Panc1 (cell line): ENCODE data around the gene CFAP74.

ENCODE experiments used
- POLR2AphosphoS5 ChIP-seq: IDR thresholded peaks from 2 replicates; pipeline ENCODE4 v1.6.1; 2012; ENCODE audit warnings: mild to moderate bottlenecking, low read depth, low read length, moderate library complexity
- TCF7L2 ChIP-seq: IDR thresholded peaks from 2 replicates; pipeline ENCODE4 v1.6.1; 2011; ENCODE audit warnings: mild to moderate bottlenecking, low read depth, low read length, inconsistent platforms
- TF ChIP-seq, protein P1 (sequence below): fragments of 450-650 bp; IDR thresholded peaks from 2 replicates; pipeline ENCODE4 v1.5.1; 2017; ENCODE audit warnings: mild to moderate bottlenecking

DNA sequence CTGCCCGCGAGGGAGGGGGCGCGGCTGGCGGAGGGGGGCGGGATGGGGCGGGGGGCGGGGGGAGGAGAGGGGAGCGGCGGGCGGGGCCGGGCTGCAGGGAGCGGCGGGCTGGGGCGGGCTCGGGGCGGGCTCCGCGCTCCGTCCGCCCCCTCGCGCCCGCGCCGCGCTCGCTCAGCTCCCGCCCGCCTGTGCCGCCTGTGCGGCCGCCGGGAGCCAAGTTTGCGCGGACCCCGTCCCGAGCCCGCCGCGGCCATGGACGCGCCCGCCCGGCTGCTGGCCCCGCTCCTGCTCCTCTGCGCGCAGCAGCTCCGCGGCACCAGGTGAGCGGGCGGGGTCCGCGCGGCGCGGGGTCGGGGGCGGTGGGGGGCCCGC, 15.6 kb upstream of the CFAP74 start, which contains the start of gene GABRD:
- TF ChIP-seq, protein P1, sequence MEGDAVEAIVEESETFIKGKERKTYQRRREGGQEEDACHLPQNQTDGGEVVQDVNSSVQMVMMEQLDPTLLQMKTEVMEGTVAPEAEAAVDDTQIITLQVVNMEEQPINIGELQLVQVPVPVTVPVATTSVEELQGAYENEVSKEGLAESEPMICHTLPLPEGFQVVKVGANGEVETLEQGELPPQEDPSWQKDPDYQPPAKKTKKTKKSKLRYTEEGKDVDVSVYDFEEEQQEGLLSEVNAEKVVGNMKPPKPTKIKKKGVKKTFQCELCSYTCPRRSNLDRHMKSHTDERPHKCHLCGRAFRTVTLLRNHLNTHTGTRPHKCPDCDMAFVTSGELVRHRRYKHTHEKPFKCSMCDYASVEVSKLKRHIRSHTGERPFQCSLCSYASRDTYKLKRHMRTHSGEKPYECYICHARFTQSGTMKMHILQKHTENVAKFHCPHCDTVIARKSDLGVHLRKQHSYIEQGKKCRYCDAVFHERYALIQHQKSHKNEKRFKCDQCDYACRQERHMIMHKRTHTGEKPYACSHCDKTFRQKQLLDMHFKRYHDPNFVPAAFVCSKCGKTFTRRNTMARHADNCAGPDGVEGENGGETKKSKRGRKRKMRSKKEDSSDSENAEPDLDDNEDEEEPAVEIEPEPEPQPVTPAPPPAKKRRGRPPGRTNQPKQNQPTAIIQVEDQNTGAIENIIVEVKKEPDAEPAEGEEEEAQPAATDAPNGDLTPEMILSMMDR: no peak
- TF ChIP-seq POLR2AphosphoS5 (no peak), TCF7L2 (no peak)
